GM18861 (cell line): Measurements from ENCODE around the gene CAB39L.
"Not testable (repeated sequence)": the region's sequence is repeated elsewhere in the genome, so short reads cannot be mapped to it uniquely, and the experiment has no call there.

Experiments used
- ATAC-seq: cut with Tn5 transposase; IDR thresholded peaks from one replicate; pipeline ENCODE4 v1.9.1; 2021; ENCODE audit not compliant: unreplicated experiment

CAB39L gene

DNA sequence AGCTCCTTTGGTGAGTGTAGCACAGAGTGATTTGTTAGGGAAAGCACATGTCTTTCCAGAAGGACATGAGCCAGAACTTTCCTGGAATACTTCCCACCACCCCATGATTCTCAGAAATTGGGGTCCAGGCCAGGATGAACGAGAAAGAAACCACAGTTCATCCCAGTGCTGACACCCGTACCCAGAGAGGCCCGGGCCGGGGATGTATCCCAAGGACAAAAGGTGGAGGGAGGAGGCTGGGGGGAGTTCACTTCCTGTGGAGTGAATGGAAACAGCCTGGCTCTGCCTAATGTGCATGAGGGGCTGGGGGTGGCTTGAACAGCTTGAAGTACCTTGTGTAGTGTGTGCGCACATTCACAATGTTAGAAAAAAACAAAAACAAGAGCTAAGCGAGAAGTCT lies 148.6 kb downstream of the CAB39L start:
- ATAC-seq, result no peak

DNA sequence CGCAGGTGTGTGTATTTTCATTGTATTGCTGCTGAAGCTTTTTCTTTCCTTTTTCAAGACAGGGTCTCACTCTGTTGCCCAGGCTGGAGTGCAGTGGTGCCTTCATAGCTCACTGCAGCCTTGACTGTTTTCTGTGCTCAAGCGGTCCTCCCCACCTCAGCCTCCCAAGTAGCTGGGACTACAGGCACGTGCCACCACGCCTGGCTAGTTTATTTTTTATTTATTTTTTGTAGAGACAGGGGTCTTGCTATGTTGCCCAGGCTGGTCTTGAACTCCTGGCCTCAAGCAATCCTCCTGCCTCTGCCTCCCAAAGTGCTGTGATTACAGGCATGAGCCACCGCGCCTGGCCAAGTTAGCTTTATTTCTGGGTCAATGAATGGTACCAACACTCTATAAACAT lies 149.1 kb downstream of the CAB39L start:
- ATAC-seq, result not testable (repeated sequence)

DNA sequence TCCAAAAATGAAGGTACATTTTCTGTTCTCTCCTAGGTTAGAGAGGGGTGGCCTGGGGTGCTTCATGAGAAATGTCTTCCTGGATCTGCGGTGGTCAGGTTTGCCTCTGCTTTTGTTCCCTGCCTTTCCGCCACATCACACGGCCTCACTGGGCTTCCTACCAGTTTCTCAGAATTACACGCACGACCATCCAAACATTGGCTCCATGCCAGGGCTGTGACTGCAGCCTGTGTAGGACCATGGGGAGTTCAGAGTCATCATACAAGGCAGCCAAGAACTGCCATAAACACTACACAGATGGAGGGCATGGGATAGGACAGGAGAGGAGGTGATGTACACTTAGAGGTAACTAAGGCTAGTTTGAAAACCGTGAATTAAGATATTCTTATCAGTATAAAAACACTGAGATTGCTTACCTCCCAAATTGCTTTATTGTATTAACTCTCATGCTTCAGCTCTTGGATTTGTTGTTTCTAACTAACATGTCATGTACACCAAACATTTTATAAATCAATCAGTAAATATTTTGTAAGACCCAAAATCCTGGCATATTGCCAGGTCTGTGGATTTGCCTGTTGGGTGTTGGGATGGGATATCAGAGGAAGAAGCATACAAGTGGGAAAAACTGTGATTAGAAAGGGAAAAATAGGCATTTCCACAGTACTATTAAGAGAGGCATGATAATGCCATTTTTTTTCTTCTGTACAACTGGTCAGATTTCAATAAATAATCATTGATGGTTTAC lies 150.9 kb downstream of the CAB39L start:
- ATAC-seq, result no peak

DNA sequence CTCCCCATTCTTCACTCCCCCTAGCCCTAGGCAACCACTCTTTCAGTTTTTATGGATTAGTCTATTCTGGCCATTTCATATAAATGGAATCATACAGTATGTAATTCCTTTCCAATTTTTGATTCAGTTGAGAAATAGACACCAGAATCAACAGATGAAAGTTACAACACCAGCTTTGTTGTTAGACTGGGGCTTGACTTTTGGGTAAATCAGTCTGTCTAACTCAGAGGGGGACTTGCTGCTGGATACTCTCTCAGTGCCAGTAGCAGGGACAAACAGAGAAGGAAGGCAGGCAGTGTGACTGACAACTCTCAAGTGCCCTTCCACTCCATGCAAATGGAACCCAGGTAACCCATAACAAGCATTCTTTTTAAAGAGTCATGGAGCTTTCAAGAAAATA lies 155.4 kb downstream of the CAB39L start:
- ATAC-seq, result no peak

DNA sequence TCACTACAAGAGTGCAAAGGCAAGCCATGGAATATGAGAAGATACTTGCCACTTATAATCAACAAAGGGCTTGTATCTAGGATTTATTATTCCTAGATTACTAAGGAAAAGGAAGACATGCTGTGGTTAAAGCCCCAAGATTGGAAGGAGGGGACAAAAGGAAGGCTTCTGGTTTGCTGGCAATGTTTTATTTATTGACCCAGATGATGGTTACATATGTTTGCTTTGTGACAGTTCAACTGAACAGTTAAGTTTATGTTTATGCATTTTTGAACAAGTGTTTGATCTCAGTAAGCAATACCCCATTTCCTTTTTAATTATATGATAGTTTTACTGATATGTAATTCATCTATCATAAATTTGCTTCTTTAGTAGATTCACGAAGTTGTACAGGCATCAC lies 155.9 kb downstream of the CAB39L start:
- no peak for ATAC-seq

DNA sequence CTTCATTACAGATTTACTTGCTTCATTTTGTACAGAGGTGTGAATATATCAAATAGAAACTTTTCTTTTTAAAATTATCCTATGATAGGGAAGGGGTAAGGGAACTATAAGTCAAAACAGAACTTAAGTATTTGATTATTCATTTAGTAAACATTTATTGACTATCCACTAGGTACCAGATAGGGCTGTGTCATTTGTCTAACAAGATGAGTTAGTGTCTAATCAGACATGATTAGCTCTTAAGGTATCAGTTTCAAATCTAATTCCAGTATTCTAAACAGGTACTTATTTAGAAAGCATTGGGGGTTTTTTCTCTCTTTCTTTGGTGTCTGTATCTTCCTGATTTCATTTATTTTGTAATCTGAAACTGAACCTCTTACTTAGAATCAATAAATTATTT lies 164.0 kb downstream of the CAB39L start:
- no peak for ATAC-seq

DNA sequence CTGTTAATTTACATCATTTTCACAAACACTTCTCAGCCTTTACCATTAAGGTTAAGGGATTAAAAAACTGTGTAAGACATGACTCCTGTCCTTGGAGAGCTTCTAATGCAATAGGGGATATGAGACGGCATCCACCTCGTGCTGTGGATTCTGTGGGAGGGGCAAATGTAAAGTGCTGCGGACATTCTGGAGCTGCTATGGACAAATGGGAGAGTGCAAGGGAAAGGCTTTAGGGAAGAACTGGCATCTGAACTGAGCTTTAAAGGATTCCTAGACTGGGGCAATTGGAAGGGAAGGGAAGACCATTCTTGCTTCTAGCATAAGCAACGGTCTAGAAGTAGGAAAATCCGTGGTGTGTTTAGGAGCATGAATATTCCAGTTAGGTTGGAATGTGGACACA lies 164.8 kb downstream of the CAB39L start:
- ATAC-seq, result no peak

DNA sequence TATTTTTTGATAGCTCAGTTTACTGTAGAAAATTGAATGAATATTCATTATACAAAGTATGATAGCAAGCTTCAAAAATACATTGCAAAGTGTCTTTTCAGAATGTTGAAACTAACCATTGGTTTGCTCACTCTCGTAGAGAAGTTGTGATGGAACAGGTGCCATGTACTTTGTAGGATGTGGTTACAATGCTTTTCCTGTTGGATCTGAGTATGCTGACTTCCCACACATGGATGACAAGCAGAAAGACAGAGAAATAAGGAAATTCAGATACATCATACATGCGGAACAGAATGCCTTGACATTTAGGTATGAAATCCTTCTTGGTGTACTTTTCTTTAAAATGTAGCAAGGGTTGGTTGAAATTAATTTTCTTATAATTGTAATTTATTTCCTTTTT lies 165.7 kb downstream of the CAB39L start:
- no peak for ATAC-seq

DNA sequence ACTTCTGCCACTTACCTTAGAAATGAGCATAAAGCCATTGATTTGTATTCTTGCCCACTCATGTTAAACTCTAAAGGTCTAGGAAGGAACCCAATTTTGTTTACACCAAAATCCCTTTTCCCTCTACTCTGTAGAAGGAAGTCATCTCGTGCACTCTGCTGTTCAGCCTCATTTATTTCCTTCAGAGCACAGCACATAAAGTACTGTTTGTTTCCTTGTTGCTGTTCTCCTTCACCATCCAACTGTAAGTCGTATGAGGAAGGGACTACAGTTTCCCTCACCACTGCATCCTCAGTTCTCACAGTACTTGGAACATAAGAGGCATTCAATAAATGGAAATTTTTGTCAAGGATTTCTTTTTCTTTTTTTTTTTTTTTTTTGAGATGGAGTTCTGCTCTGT lies 171.6 kb downstream of the CAB39L start:
- no peak for ATAC-seq

DNA sequence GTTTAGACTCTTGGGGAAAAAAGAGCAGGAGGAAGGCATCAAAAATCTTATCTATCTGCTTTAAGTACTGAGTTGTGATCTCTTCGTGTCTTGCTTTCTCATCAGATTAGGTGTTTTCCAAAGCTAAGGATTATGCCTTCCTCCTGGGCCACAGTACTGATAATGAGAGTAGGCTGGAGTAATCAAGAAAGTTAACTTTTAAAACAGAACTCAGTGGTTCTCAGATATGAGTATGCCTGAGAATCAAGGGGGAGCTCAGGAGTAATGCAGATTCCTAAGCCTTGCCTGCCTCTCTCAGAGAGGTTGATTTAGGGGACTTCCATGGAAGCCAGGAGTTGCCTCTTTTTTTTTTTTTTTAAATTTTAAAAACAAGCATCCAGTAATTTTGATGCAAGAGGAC lies 172.6 kb downstream of the CAB39L start:
- ATAC-seq, result no peak

DNA sequence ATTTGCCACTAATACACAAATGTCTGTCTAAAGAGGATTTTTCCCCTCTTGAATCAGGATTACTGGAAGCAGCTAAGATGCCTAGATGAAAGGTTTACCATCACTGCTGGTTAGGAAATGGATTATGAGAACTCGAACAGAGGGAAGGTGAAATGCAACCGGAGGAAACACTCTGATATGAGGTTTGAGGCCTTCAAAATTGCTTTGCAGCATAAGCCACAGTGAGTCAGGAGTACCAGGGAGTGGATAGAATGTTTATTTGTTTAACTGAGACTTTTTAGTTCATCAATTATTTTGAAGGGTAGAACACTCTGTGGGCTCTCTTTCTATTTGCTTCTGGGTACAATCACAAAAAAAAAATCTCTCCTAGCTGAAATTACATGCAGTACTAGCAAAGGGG lies 178.0 kb downstream of the CAB39L start:
- ATAC-seq, result no peak

DNA sequence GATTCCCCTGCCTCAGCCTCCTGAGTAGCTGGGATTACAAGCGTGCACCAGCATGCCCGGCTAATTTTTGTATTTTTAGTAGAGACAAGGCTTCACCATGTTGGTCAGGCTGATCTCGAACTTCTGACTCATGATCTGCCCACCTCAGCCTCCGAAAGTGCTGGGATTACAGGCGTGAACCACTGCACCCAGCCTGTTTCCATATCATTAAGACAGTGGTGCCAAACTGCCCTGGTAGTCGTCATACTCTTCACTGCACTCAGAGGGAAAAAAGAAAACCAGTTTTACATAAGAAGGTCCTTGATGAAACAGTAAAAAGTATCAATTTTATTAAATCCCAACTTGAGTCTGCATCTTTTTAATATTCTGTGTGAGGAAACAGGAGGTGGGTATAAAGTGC lies 181.2 kb downstream of the CAB39L start:
- ATAC-seq, result no peak

DNA sequence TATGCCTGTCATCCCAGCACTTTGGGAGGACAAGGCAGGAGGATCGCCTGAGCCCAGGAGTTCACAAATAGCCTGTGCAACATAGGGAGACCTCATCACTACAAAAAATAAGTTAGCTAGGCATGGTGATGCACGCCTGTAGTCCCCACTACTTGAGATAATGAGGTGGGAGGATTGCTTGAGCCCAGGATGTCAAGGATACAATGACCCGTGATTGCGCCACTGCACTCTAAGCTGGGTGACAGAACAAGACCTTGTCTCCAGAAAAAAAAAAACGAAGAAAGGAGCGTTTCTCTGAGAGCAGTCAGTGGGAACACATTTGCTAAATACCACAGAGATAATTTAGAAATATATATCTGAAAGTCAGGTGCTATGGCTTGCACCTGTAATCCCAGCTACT lies 184.3 kb downstream of the CAB39L start:
- ATAC-seq, result no peak
